ENCODE results near the gene CYP24A1. TPM values are rescaled to one million over a fixed set of nuclear protein-coding genes. Genes with fewer than 3 reads are reported as not detected.
"Not testable (repeated sequence)": the region's sequence is repeated elsewhere in the genome, so short reads cannot be mapped to it uniquely, and the experiment has no call there.

The CYP24A1 gene
- total and polyA plus RNA-seq, 9 donors, result 0.15 to 3.7 TPM; not detected in 7

- no peak for DNase-seq
- Histone ChIP-seq H3K9me3 (no peaks in the 10 kb centered on the region), H3K27me3 (no peaks in the 10 kb centered on the region), H3K4me3 (no peak overlapping the region), H3K36me3 (no peaks in the 10 kb centered on the region), H3K27ac (no peak overlapping the region), H3K4me1 (ENCODE audit: insufficient read depth) (no peaks in the 10 kb centered on the region)
- 95 to 98% (median 95%) methylated on average over 3 of the region's 3 CpGs for WGBS, 3 donors
- TF ChIP-seq CTCF (IDR thresholded peaks at IDR 0.05), result no peak
- no peak for TF ChIP-seq POLR2A (IDR thresholded peaks at IDR 0.05)
- TF ChIP-seq EP300 (IDR thresholded peaks at IDR 0.05), result no peak
- intact Hi-C loops (cut with DNase I), result no loop called here
Measured at GRCh38 chr20:54129350-54129749, 44.4 kb downstream of the CYP24A1 start.

- TF ChIP-seq EP300 (IDR thresholded peaks at IDR 0.05), result no peak
- TF ChIP-seq POLR2A (IDR thresholded peaks at IDR 0.05), result no peak
- TF ChIP-seq CTCF (IDR thresholded peaks at IDR 0.05), result no peak
- H3K36me3 ChIP-seq, result no peaks in the 10 kb centered on the region
- no peaks in the 10 kb centered on the region for H3K4me1 ChIP-seq (ENCODE audit: insufficient read depth)
- WGBS, 3 donors, result 82 to 87% (median 85%) methylated on average over 7 of the region's 7 CpGs
- H3K27me3 ChIP-seq, result no peaks in the 10 kb centered on the region
- no peak for DNase-seq
- H3K9me3 ChIP-seq, result no peaks in the 10 kb centered on the region
- H3K4me3 ChIP-seq, result no peak overlapping the region
- H3K27ac ChIP-seq, result no peak overlapping the region
- intact Hi-C loops (cut with DNase I), result no loop called here
Measured at GRCh38 chr20:54127855-54128574, 45.8 kb downstream of the CYP24A1 start.

GRCh38 chr20:54126806-54127655 lies 46.8 kb downstream of the CYP24A1 start:
- Histone ChIP-seq H3K4me3 (no peak overlapping the region), H3K4me1 (ENCODE audit: insufficient read depth) (no peaks in the 10 kb centered on the region), H3K27ac (no peak overlapping the region), H3K36me3 (no peaks in the 10 kb centered on the region), H3K27me3 (no peaks in the 10 kb centered on the region), H3K9me3 (no peaks in the 10 kb centered on the region)
- intact Hi-C loops (cut with DNase I), result no loop called here
- TF ChIP-seq EP300 (IDR thresholded peaks at IDR 0.05), result no peak
- no peak for TF ChIP-seq POLR2A (IDR thresholded peaks at IDR 0.05)
- no peak for TF ChIP-seq CTCF (IDR thresholded peaks at IDR 0.05)
- WGBS, 3 donors, result 40 to 53% (median 48%) methylated on average over 3 of the region's 3 CpGs
- no peak for DNase-seq

GRCh38 chr20:54126328-54126727 lies 47.5 kb downstream of the CYP24A1 start:
- H3K27ac ChIP-seq; H3K9me3 ChIP-seq; H3K36me3 ChIP-seq; DNase-seq; H3K27me3 ChIP-seq; H3K4me3 ChIP-seq; intact Hi-C loops (cut with DNase I); H3K4me1 ChIP-seq (ENCODE audit: insufficient read depth): not testable (repeated sequence)
- WGBS, 3 donors, result 96% methylated on average over 12 of the region's 12 CpGs

Measured in ovary (tissue), 9 donors.